Smooth muscle cell (in vitro differentiated cells): ENCODE results near the gene TLCD4. TPM values are rescaled to one million over a fixed set of nuclear protein-coding genes. Genes with fewer than 3 reads are reported as not detected.

Source experiments
- DNase-seq: peaks from one replicate; lab custom pipeline; 2025; ENCODE audit not compliant: unreplicated experiment; lab: John Stamatoyannopoulos, UW
- H2AFZ ChIP-seq: fragments of 200-600 bp; sonication (generic); 2 replicates; pipeline ENCODE4 v1.6.0; 2016; ENCODE audit warnings: antibody characterized with exemption, low read depth, mild to moderate bottlenecking
- H3F3A ChIP-seq: fragments of 200-600 bp; sonication (generic); 2 replicates; pipeline ENCODE4 v1.6.0; 2017; ENCODE audit warnings: antibody characterized with exemption, low read depth
- H3K27ac ChIP-seq: fragments of 200-600 bp; sonication (generic); 2 replicates; pipeline ENCODE4 v1.5.1; 2016; ENCODE audit warnings: low read depth, mild to moderate bottlenecking
- H3K27me3 ChIP-seq: fragments of 200-600 bp; sonication (generic); 2 replicates; pipeline ENCODE4 v1.6.1; 2016; ENCODE audit warnings: low read depth, mild to moderate bottlenecking
- H3K36me3 ChIP-seq: fragments of 200-600 bp; sonication (generic); 2 replicates; pipeline ENCODE4 v1.5.1; 2016; ENCODE audit warnings: low read depth
- H3K4me1 ChIP-seq: fragments of 200-600 bp; sonication (generic); 2 replicates; pipeline ENCODE4 v1.5.1; 2016; ENCODE audit warnings: low read depth
- H3K4me2 ChIP-seq: fragments of 200-600 bp; sonication (generic); 2 replicates; pipeline ENCODE4 v1.6.0; 2016; ENCODE audit warnings: mild to moderate bottlenecking
- H3K4me3 ChIP-seq: fragments of 200-600 bp; sonication (generic); 2 replicates; pipeline ENCODE4 v1.5.1; 2016; ENCODE audit warnings: mild to moderate bottlenecking
- H3K79me2 ChIP-seq: fragments of 200-600 bp; sonication (generic); 2 replicates; pipeline ENCODE4 v1.6.0; 2016; ENCODE audit warnings: low read depth, mild to moderate bottlenecking
- H3K9ac ChIP-seq: fragments of 200-600 bp; sonication (generic); 2 replicates; pipeline ENCODE4 v1.6.0; 2016; ENCODE audit warnings: low read depth
- H3K9me3 ChIP-seq: fragments of 200-600 bp; sonication (generic); replicated peaks from 2 replicates; pipeline ENCODE4 v1.5.1; 2016; ENCODE audit warnings: low read depth
- H4K20me1 ChIP-seq: fragments of 200-600 bp; sonication (generic); 2 replicates; pipeline ENCODE4 v1.6.0; 2016; ENCODE audit warnings: low read depth
- CTCF ChIP-seq: fragments of 200-600 bp; sonication (generic); IDR thresholded peaks from 2 replicates; pipeline ENCODE4 v1.5.1; 2017; ENCODE audit warnings: borderline replicate concordance, mild to moderate bottlenecking, antibody characterized with exemption; ENCODE audit not compliant: insufficient read depth, poor library complexity, severe bottlenecking
- WGBS: methylation state at CpG from one replicate; pipeline ENCODE4 v1.1.7; 2016; ENCODE audit warnings: low lambda C conversion rate; 5-methylcytosine and 5-hydroxymethylcytosine counted together
- polyA plus RNA-seq: library from polyadenylated mRNA; unstranded; fragments of >200 nt; fragmentation: Nextera tagmentation; extraction: Ambion mirVana; gene quantifications from 2 replicates; pipeline ENCODE4 v1.2.1, GENCODE V29; 2016
- total RNA-seq: library from RNA; depleted of rRNA; stranded (reverse); fragments of >200 nt; gene quantifications from 2 replicates; pipeline ENCODE4 v1.2.3, GENCODE V29; 2014

TLCD4 gene
- total and polyA plus RNA-seq, 2 experiments from 2014 or later = 0.62 to 2.9 TPM

- Histone ChIP-seq H4K20me1 (no peaks in the 10 kb centered on the region), H3K27me3 (peaks cover 24% of the 10 kb centered on the region), H3F3A (no peaks in the 10 kb centered on the region), H3K4me1 (no peaks in the 10 kb centered on the region), H3K4me3 (no peak overlapping the region), H3K79me2 (no peaks in the 10 kb centered on the region), H3K9ac (no peak overlapping the region), H3K4me2 (no peak overlapping the region), H2AFZ (no peak overlapping the region), H3K36me3 (no peaks in the 10 kb centered on the region), H3K27ac (no peak overlapping the region), H3K9me3 (no peaks in the 10 kb centered on the region)
- TF ChIP-seq CTCF = no peak
- no peak for DNase-seq
- WGBS = 93% methylated on average over 6 of the region's 6 CpGs
Measured at GRCh38 chr1:95118710-95119109, 1.6 kb downstream of the TLCD4 start.

DNA sequence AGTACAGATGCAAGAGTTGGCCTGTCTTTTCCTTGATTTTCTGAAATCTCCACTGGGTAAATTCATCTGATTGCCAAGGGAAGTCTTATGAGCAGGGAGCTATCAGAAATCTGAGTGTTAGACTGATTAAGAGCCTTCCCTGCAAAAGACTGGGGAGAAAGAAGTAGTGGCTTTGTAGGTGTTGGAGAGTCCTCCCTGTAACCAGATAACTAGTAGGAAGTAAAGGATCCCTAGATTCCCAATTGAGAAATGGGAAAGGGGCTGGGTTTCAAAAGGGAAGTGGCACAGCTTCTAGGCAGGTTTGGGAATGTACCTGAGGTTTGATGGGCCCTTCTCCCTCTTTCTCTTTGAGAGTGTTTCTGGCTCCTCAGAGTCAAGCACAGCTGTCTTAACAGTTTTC lies 2.1 kb downstream of the TLCD4 start:
- Histone ChIP-seq H3K4me3 (no peak overlapping the region), H3K79me2 (no peaks in the 10 kb centered on the region), H3K27ac (no peak overlapping the region), H2AFZ (no peak overlapping the region), H3K9me3 (no peaks in the 10 kb centered on the region), H3K4me1 (no peaks in the 10 kb centered on the region), H4K20me1 (no peaks in the 10 kb centered on the region), H3K4me2 (no peak overlapping the region), H3K36me3 (no peaks in the 10 kb centered on the region), H3K27me3 (peaks cover 24% of the 10 kb centered on the region), H3K9ac (no peak overlapping the region), H3F3A (no peaks in the 10 kb centered on the region)
- no peak for TF ChIP-seq CTCF
- no peak for DNase-seq

DNA sequence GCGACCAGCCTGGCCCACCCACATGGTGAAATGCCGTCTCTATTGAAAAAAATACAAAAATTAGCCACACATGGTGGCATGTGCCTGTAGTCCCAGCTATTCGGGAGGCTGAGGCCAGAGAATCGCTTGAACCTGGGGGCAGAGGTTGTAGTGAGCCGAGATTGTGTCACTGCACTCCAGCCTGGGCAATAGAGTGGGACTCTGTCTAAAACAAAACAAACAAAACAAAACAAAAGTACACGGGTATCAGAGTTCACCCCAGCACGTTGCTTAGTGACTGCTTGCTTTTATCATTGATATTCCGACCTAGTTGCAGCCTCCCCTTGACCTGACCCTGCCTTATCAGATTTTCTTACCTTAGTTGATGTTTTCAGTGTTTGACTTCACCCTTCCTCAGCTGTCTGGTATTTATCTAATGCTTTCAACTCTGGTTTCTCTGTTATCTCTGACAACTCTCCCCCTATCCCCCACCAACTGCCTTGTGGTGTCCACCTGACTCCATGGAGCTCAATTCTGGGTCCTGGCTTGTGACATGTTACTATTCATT lies 5.1 kb downstream of the TLCD4 start:
- Histone ChIP-seq H3K79me2 (no peaks in the 10 kb centered on the region), H3K27ac (no peak overlapping the region), H3K4me2 (no peak overlapping the region), H3K9ac (no peak overlapping the region), H3K36me3 (no peaks in the 10 kb centered on the region), H4K20me1 (no peaks in the 10 kb centered on the region), H3K27me3 (peaks cover 24% of the 10 kb centered on the region), H3K4me1 (no peaks in the 10 kb centered on the region), H3F3A (no peaks in the 10 kb centered on the region), H2AFZ (no peak overlapping the region), H3K9me3 (no peaks in the 10 kb centered on the region), H3K4me3 (no peak overlapping the region)
- WGBS = 81% methylated on average over 8 of the region's 8 CpGs
- TF ChIP-seq CTCF = no peak
- DNase-seq = no peak

- TF ChIP-seq CTCF = no peak
- H3K4me1 ChIP-seq = no peaks in the 10 kb centered on the region
- 94% methylated on average over 2 of the region's 2 CpGs for WGBS
- no peak for DNase-seq
- H3K27ac ChIP-seq = no peak overlapping the region
- H2AFZ ChIP-seq = no peak overlapping the region
- H3K36me3 ChIP-seq = no peaks in the 10 kb centered on the region
- H3K4me2 ChIP-seq = no peak overlapping the region
- H3F3A ChIP-seq = no peaks in the 10 kb centered on the region
- no peaks in the 10 kb centered on the region for H3K9me3 ChIP-seq
- no peak overlapping the region for H3K9ac ChIP-seq
- no peaks in the 10 kb centered on the region for H3K79me2 ChIP-seq
- H3K27me3 ChIP-seq = peaks cover 8% of the 10 kb centered on the region
- H4K20me1 ChIP-seq = no peaks in the 10 kb centered on the region
- no peak overlapping the region for H3K4me3 ChIP-seq
Measured at GRCh38 chr1:95124342-95124741, 7.2 kb downstream of the TLCD4 start.
